Measurements from ENCODE around the gene AMPD3. TPM values are rescaled to one million over a fixed set of nuclear protein-coding genes. Genes with fewer than 3 reads are reported as not detected.

Gene AMPD3
- 2.1 TPM for polyA plus RNA-seq (2013, experiment 1 of 4)
- 2.0 TPM for polyA plus RNA-seq (2013, experiment 2 of 4)
- polyA plus RNA-seq (2013, experiment 3 of 4) = 1.2 TPM
- polyA plus RNA-seq (2013, experiment 4 of 4) = 1.3 TPM

- H3K27ac ChIP-seq (ENCODE audit: insufficient read depth, low read depth, low read length, poor library complexity, severe bottlenecking) = no peak within 1 kb of the TSS
- H3K9me3 ChIP-seq (ENCODE audit: control insufficient read depth, low read length) = no peaks in the 10 kb centered on the region
- no peak within 1 kb of the TSS for H3K4me3 ChIP-seq (ENCODE audit: insufficient read depth, low read depth, low read length)
- WGBS, 2 experiments = 71 to 78% methylated on average over 11 of the region's 11 CpGs
- no peaks in the 10 kb centered on the region for H3K36me3 ChIP-seq (ENCODE audit: control insufficient read depth, insufficient read depth, low read length)
- peaks cover 10% of the 10 kb centered on the region for H3K4me1 ChIP-seq (ENCODE audit: control insufficient read depth, insufficient read depth, low read length)
- H3K27me3 ChIP-seq (ENCODE audit: control insufficient read depth, insufficient read depth, low read length, poor library complexity, severe bottlenecking) = peaks cover 26% of the 10 kb centered on the region
Measured at GRCh38 chr11:10454878-10455631, at the start of gene AMPD3. AMPD3 (plus strand) TSS chr11:10455264; CDS start chr11:10461520, 6,256 bp downstream.

- 38 to 47% methylated on average over 5 to 6 of the region's 6 CpGs for WGBS, 2 experiments
- Histone ChIP-seq H3K4me3 (ENCODE audit: insufficient read depth, low read depth, low read length) (no peak overlapping the region), H3K9me3 (ENCODE audit: control insufficient read depth, low read length) (no peaks in the 10 kb centered on the region), H3K27ac (ENCODE audit: insufficient read depth, low read depth, low read length, poor library complexity, severe bottlenecking) (no peak overlapping the region), H3K4me1 (ENCODE audit: control insufficient read depth, insufficient read depth, low read length) (no peaks in the 10 kb centered on the region), H3K36me3 (ENCODE audit: control insufficient read depth, insufficient read depth, low read length) (no peaks in the 10 kb centered on the region), H3K27me3 (ENCODE audit: control insufficient read depth, insufficient read depth, low read length, poor library complexity, severe bottlenecking) (no peaks in the 10 kb centered on the region)
Measured at GRCh38 chr11:10405865-10406592, 49.0 kb upstream of the AMPD3 start.

GRCh38 chr11:10407055-10407454, 48.0 kb upstream of the AMPD3 start:
- Histone ChIP-seq H3K36me3 (ENCODE audit: control insufficient read depth, insufficient read depth, low read length) (no peaks in the 10 kb centered on the region), H3K4me3 (ENCODE audit: insufficient read depth, low read depth, low read length) (no peak overlapping the region), H3K4me1 (ENCODE audit: control insufficient read depth, insufficient read depth, low read length) (no peaks in the 10 kb centered on the region), H3K27ac (ENCODE audit: insufficient read depth, low read depth, low read length, poor library complexity, severe bottlenecking) (no peak overlapping the region), H3K27me3 (ENCODE audit: control insufficient read depth, insufficient read depth, low read length, poor library complexity, severe bottlenecking) (no peaks in the 10 kb centered on the region), H3K9me3 (ENCODE audit: control insufficient read depth, low read length) (no peaks in the 10 kb centered on the region)
- 83 to 85% methylated on average over 3 of the region's 3 CpGs for WGBS, 2 experiments

GRCh38 chr11:10407749-10408685, 47.0 kb upstream of the AMPD3 start:
- no peaks in the 10 kb centered on the region for H3K27me3 ChIP-seq (ENCODE audit: control insufficient read depth, insufficient read depth, low read length, poor library complexity, severe bottlenecking)
- no peak overlapping the region for H3K4me3 ChIP-seq (ENCODE audit: insufficient read depth, low read depth, low read length)
- 94% methylated on average over 13 of the region's 13 CpGs for WGBS, 2 experiments
- H3K27ac ChIP-seq (ENCODE audit: insufficient read depth, low read depth, low read length, poor library complexity, severe bottlenecking) = no peak overlapping the region
- no peaks in the 10 kb centered on the region for H3K36me3 ChIP-seq (ENCODE audit: control insufficient read depth, insufficient read depth, low read length)
- no peaks in the 10 kb centered on the region for H3K4me1 ChIP-seq (ENCODE audit: control insufficient read depth, insufficient read depth, low read length)
- H3K9me3 ChIP-seq (ENCODE audit: control insufficient read depth, low read length) = no peaks in the 10 kb centered on the region

GRCh38 chr11:10409207-10409661, 45.8 kb upstream of the AMPD3 start:
- Histone ChIP-seq H3K9me3 (ENCODE audit: control insufficient read depth, low read length) (no peaks in the 10 kb centered on the region), H3K27me3 (ENCODE audit: control insufficient read depth, insufficient read depth, low read length, poor library complexity, severe bottlenecking) (no peaks in the 10 kb centered on the region), H3K4me1 (ENCODE audit: control insufficient read depth, insufficient read depth, low read length) (no peaks in the 10 kb centered on the region), H3K27ac (ENCODE audit: insufficient read depth, low read depth, low read length, poor library complexity, severe bottlenecking) (no peak overlapping the region), H3K4me3 (ENCODE audit: insufficient read depth, low read depth, low read length) (no peak overlapping the region), H3K36me3 (ENCODE audit: control insufficient read depth, insufficient read depth, low read length) (no peaks in the 10 kb centered on the region)
- WGBS, 2 experiments = 84 to 89% methylated on average over 3 of the region's 3 CpGs

- no peaks in the 10 kb centered on the region for H3K36me3 ChIP-seq (ENCODE audit: control insufficient read depth, insufficient read depth, low read length)
- H3K27ac ChIP-seq (ENCODE audit: insufficient read depth, low read depth, low read length, poor library complexity, severe bottlenecking) = no peak overlapping the region
- no peaks in the 10 kb centered on the region for H3K9me3 ChIP-seq (ENCODE audit: control insufficient read depth, low read length)
- no peak overlapping the region for H3K4me3 ChIP-seq (ENCODE audit: insufficient read depth, low read depth, low read length)
- H3K4me1 ChIP-seq (ENCODE audit: control insufficient read depth, insufficient read depth, low read length) = no peaks in the 10 kb centered on the region
- H3K27me3 ChIP-seq (ENCODE audit: control insufficient read depth, insufficient read depth, low read length, poor library complexity, severe bottlenecking) = no peaks in the 10 kb centered on the region
- WGBS, 2 experiments = 87 to 90% methylated on average over 8 of the region's 8 CpGs
Measured at GRCh38 chr11:10410106-10410843, 44.8 kb upstream of the AMPD3 start.

GRCh38 chr11:10410844-10411200, 44.2 kb upstream of the AMPD3 start:
- no peaks in the 10 kb centered on the region for H3K36me3 ChIP-seq (ENCODE audit: control insufficient read depth, insufficient read depth, low read length)
- 92 to 93% methylated on average over 2 of the region's 2 CpGs for WGBS, 2 experiments
- no peak overlapping the region for H3K27ac ChIP-seq (ENCODE audit: insufficient read depth, low read depth, low read length, poor library complexity, severe bottlenecking)
- no peaks in the 10 kb centered on the region for H3K4me1 ChIP-seq (ENCODE audit: control insufficient read depth, insufficient read depth, low read length)
- no peaks in the 10 kb centered on the region for H3K9me3 ChIP-seq (ENCODE audit: control insufficient read depth, low read length)
- no peak overlapping the region for H3K4me3 ChIP-seq (ENCODE audit: insufficient read depth, low read depth, low read length)
- H3K27me3 ChIP-seq (ENCODE audit: control insufficient read depth, insufficient read depth, low read length, poor library complexity, severe bottlenecking) = no peaks in the 10 kb centered on the region

- Histone ChIP-seq H3K27ac (ENCODE audit: insufficient read depth, low read depth, low read length, poor library complexity, severe bottlenecking) (no peak overlapping the region), H3K4me3 (ENCODE audit: insufficient read depth, low read depth, low read length) (no peak overlapping the region)
Measured at GRCh38 chr11:10412266-10412665, 42.8 kb upstream of the AMPD3 start.

GRCh38 chr11:10413268-10413667, 41.8 kb upstream of the AMPD3 start:
- Histone ChIP-seq H3K27me3 (ENCODE audit: control insufficient read depth, insufficient read depth, low read length, poor library complexity, severe bottlenecking) (no peaks in the 10 kb centered on the region), H3K9me3 (ENCODE audit: control insufficient read depth, low read length) (no peaks in the 10 kb centered on the region), H3K27ac (ENCODE audit: insufficient read depth, low read depth, low read length, poor library complexity, severe bottlenecking) (no peak overlapping the region), H3K4me3 (ENCODE audit: insufficient read depth, low read depth, low read length) (no peak overlapping the region), H3K36me3 (ENCODE audit: control insufficient read depth, insufficient read depth, low read length) (no peaks in the 10 kb centered on the region), H3K4me1 (ENCODE audit: control insufficient read depth, insufficient read depth, low read length) (no peaks in the 10 kb centered on the region)
- WGBS, 2 experiments = 77% methylated on average over 6 of the region's 6 CpGs

More at GRCh38 chr11:10412266-10412665, 42.8 kb upstream of the AMPD3 start:
- WGBS, 2 experiments = 94% methylated on average over 3 of the region's 3 CpGs
- Histone ChIP-seq H3K27me3 (ENCODE audit: control insufficient read depth, insufficient read depth, low read length, poor library complexity, severe bottlenecking) (no peaks in the 10 kb centered on the region), H3K9me3 (ENCODE audit: control insufficient read depth, low read length) (no peaks in the 10 kb centered on the region), H3K36me3 (ENCODE audit: control insufficient read depth, insufficient read depth, low read length) (no peaks in the 10 kb centered on the region), H3K4me1 (ENCODE audit: control insufficient read depth, insufficient read depth, low read length) (no peaks in the 10 kb centered on the region)

All from ectodermal cell (in vitro differentiated cells).